Coronary artery (tissue), 2 donors: ENCODE data around the gene LRRTM4.
"Not testable (repeated sequence)": the region's sequence is repeated elsewhere in the genome, so short reads cannot be mapped to it uniquely, and the experiment has no call there.

Experiments used
- DNase-seq: peaks from one replicate; pipeline ENCODE4 v3.0.0-alpha.2; 2017; ENCODE audit warnings: low spot score
- H3K27ac ChIP-seq, 2 donors: fragments of 200-600 bp; sonication (generic); one replicate each; pipeline ENCODE4 v1.5.1; 2016 to 2019
- H3K4me3 ChIP-seq: fragments of 200-600 bp; sonication (generic); 2 replicates; pipeline ENCODE4 v1.5.1; 2016; ENCODE audit warnings: mild to moderate bottlenecking, moderate library complexity
- TF ChIP-seq, protein P1 (sequence below): fragments of 200-600 bp; sonication (generic); IDR thresholded peaks from one replicate; pipeline ENCODE4 v1.5.1; 2019; ENCODE audit warnings: antibody characterized with exemption

LRRTM4 gene

DNA sequence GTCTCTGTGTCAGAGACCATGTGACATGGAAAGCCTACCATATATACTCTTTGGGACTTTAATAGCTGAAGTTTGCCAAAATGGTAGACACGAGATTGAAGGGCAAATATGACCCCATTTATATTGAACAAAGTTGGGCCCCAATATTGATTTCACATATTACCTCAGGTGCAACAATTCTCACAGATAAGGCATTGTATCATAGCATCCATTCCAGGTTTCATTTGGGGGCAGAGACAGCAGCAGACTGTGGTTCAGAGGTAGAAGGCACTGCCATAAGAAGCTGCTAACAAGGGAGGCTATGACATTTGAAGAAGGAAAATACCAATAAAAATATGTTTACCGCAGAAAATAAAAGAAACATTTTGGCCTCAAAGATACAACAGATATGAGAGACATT is 419.2 kb downstream of the LRRTM4 start:
- Histone ChIP-seq H3K27ac (no peak overlapping the region), H3K4me3 (no peak overlapping the region)
- no peak for DNase-seq
- TF ChIP-seq, protein P1, sequence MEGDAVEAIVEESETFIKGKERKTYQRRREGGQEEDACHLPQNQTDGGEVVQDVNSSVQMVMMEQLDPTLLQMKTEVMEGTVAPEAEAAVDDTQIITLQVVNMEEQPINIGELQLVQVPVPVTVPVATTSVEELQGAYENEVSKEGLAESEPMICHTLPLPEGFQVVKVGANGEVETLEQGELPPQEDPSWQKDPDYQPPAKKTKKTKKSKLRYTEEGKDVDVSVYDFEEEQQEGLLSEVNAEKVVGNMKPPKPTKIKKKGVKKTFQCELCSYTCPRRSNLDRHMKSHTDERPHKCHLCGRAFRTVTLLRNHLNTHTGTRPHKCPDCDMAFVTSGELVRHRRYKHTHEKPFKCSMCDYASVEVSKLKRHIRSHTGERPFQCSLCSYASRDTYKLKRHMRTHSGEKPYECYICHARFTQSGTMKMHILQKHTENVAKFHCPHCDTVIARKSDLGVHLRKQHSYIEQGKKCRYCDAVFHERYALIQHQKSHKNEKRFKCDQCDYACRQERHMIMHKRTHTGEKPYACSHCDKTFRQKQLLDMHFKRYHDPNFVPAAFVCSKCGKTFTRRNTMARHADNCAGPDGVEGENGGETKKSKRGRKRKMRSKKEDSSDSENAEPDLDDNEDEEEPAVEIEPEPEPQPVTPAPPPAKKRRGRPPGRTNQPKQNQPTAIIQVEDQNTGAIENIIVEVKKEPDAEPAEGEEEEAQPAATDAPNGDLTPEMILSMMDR: no peak

DNA sequence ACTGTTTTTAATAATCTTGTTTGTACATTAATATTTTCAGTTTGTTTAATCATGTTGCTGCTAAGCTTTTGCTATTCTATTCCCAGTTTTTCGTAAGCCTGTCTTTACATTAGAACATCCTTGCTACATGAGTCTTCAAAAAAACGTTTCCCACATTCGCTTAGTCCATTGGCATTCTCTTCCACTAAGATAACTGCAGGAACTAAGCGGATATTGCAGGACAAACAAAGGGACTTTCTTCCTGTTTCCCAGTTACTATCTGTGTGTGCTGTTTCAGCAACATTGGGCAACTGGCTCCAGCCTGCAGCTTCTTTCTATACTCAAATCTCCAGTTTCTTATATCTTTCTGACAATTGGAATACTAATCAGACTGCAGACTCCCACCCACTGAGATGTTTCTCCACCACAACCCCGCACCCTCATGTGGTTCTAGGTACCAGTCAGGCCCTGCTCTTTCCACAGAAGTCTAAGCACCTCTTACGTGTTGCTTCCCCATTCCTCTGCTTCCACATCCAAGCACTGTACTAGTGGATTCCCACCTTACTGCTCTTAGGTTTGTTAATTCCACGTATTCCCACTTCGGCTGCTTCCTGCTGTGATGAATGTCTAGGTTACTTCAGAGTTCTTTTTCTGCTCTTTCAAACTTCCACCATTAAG is 420.3 kb downstream of the LRRTM4 start:
- TF ChIP-seq, protein P1: no peak
- no peak overlapping the region for H3K27ac ChIP-seq
- DNase-seq: no peak
- no peak overlapping the region for H3K4me3 ChIP-seq

DNA sequence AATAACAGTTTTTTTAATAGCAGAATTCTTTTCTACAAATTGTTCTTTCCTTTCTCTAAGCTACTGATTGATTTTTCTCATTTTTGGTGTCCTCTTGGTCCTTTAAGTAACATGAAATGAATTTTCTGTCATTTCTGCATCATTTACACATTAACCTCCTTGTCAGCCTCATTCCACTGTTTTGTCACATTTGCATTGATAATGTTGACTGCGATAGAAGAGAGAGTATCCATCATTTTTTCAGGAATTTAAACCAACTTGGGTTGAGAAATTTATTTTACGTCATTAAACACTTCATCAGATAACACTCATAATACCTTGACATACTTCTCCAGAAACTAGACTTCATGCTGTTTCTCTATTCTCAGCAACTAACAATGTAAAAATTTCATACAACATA is 422.2 kb downstream of the LRRTM4 start:
- H3K27ac ChIP-seq: no peak overlapping the region
- no peak for DNase-seq
- no peak overlapping the region for H3K4me3 ChIP-seq
- TF ChIP-seq, protein P1: no peak

DNA sequence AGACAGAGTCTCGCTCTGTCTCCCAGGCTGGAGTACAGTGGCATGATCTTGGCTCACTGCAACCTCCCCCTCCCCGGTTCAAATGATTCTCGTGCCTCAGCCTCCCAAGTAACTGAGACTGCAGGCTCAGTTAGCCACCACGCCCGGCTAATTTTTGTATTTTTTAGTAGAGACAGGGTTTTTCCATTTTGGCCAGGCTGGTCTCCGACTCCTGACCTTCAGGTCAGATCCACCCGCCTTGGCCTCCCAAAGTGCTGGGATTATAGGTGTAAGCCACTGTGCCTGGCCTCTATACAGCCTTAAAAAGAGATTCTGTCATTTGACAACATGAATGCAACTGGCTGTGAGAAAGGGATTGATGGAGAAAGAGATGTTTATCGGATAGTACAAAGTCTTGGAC is 426.7 kb downstream of the LRRTM4 start:
- H3K4me3 ChIP-seq, H3K27ac ChIP-seq, DNase-seq: not testable (repeated sequence)

DNA sequence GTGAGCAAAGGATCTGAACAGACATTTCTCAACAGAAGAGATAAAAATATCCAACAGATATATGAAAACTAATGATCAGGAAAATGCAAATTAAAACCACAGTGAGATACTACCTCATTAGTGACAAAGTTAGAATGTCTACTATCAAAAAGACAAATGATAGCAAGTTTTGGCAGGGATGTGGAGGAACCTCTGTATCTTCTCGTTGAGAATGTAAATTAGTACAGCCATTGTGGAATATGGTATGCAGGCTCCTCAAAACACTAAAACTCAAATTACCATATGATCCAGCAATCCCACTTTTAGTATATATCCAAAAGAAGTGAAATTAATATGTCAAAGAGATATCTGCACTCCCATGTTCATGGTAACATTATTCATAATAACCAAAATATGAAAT is 427.1 kb downstream of the LRRTM4 start:
- TF ChIP-seq, protein P1: no peak
- DNase-seq: no peak
- Histone ChIP-seq H3K27ac (no peak overlapping the region), H3K4me3 (no peak overlapping the region)

DNA sequence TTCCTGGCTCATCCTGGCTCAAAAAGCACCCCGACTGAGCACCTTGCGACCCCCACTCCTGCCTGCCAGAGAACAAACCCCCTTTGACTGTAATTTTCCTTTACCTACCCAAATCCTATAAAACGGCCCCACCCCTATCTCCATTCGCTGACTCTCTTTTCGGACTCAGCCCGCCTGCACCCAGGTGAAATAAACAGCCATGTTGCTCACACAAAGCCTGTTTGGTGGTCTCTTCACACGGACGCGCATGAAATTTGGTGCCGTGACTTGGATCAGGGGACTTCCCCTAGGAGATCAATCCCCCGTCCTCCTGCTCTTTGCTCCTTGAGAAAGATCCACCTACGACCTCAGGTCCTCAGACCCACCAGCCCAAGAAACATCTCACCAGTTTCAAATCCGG is 433.8 kb downstream of the LRRTM4 start:
- H3K4me3 ChIP-seq, H3K27ac ChIP-seq, DNase-seq: not testable (repeated sequence)

DNA sequence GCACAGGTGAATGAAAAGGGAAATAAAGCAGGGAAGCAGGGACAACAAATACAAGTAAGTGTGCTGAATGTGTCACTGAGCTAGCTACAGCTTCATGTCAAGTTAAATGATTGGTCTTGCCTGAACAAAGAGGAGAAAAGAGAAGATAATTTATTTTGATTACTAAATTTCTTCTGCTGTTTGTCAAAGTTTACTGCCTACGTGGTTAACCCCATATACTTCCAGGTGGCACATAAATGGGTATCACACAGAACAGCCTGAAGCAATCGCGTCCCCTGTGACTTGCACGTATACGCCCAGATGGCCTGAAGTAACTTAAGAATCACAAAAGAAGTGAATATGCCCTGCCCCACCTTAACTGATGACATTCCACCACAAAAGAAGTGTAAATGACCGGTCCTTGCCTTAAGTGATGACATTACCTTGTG is 434.2 kb downstream of the LRRTM4 start:
- TF ChIP-seq, protein P1: no peak
- Histone ChIP-seq H3K4me3 (no peak overlapping the region), H3K27ac (no peak overlapping the region)
- DNase-seq: no peak

DNA sequence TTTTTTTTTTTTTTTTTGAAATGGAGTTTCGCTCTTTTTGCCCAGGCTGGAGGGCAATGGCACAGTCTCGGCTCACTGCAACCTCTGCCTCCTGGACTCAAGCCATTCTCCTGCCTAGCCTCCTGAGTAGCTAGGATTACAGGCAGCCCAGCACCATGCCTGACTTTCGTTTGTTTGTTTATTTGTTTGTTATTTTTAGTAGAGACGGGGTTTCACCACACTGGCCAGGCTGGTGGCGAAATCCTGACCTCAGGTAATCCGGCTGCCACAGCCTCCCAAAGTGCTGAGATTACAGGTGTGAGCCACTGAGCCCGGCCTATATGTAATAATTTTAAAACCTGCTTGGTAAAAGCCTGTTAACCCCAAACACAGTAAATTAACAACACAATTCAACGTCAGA is 435.7 kb downstream of the LRRTM4 start:
- no peak for DNase-seq
- Histone ChIP-seq H3K4me3 (no peak overlapping the region), H3K27ac (no peak overlapping the region)
- TF ChIP-seq, protein P1: no peak
